ENCODE results near the gene VCL. TPM values are rescaled to one million over a fixed set of nuclear protein-coding genes. Genes with fewer than 3 reads are reported as not detected.

Gene VCL
- total and polyA plus RNA-seq, 2 of the 8 experiments (the other 6 are each of a cell fraction or from before 2014, with no cell fraction given), result 119 to 377 TPM

DNA sequence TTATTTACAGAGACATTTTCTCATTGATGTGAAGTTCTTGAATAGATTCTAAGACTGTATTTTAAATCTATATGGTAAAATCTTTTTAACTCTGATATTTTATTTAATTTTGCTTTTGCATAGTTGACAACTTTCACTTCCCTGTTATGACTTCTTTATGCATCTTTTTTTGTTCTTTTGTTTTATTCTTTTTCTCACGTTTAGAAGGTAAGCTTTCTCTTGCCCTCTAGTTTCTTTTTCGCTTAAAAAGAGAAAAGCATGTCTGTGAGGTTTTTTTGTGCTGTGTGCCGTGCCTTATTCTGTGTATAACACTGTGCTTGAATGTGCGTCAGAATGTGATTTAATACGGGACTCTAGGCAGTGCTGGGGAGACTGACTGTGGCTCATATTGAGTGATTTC is 78.0 kb downstream of the VCL start:
- H3K4me1 ChIP-seq (replicated peaks in 1 of 4; ENCODE audit: control insufficient read depth in 3 of 4, insufficient read depth in 4 of 4, low read length in 3 of 4), result peaks cover 0 to 15% (median 4%) of the 10 kb centered on the region in 4 experiments; a peak in 3 of 7 replicates
- H3K14ac ChIP-seq (ENCODE audit: insufficient read length), result no peak overlapping the region
- peaks cover 0 to 50% (median 19%) of the 10 kb centered on the region in 4 experiments for H3K36me3 ChIP-seq (ENCODE audit: control insufficient read depth in 2 of 4, insufficient read depth in 4 of 4, low read length in 3 of 4)
- no peak overlapping the region for H2BK15ac ChIP-seq (ENCODE audit: low read length)
- no peaks in the 10 kb centered on the region for H3K27me3 ChIP-seq (replicated peaks in 1 of 4; ENCODE audit: control insufficient read depth in 3 of 4, extremely low read depth in 1 of 4, insufficient read depth in 3 of 4, low read length in 3 of 4)
- no peak overlapping the region for H2BK20ac ChIP-seq (ENCODE audit: low read length)
- no peak overlapping the region for H2BK5ac ChIP-seq (ENCODE audit: low read depth, low read length)
- H3K4ac ChIP-seq (replicated peaks; ENCODE audit: insufficient read length, low read depth, low read length), result no peak overlapping the region
- FAIRE-seq, result no peak
- H3K23me2 ChIP-seq (ENCODE audit: low read depth, low read length), result no peaks in the 10 kb centered on the region
- no peak overlapping the region for H4K8ac ChIP-seq (ENCODE audit: extremely low read depth, insufficient read depth, low read length)
- H3K4me3 ChIP-seq (ENCODE audit: extremely low read depth in 1 of 4, insufficient read depth in 2 of 4, low read depth in 3 of 4, low read length in 4 of 4), result no peak overlapping the region
- H2AFZ ChIP-seq (ENCODE audit: low read length), result no peak overlapping the region
- no peak overlapping the region for H3K56ac ChIP-seq (replicated peaks; ENCODE audit: insufficient read length, low read depth, low read length)
- no peak overlapping the region for H2AK5ac ChIP-seq (ENCODE audit: low read depth, low read length)
- DNase-seq (ENCODE audit: low read depth in 1 of 2, low spot score in 2 of 2), result no peak
- no peak overlapping the region for H3K23ac ChIP-seq (ENCODE audit: insufficient read length)
- no peaks in the 10 kb centered on the region for H4K20me1 ChIP-seq (replicated peaks in 1 of 2; ENCODE audit: control insufficient read depth in 1 of 2, insufficient read depth in 2 of 2, low read length in 2 of 2)
- H3K79me1 ChIP-seq (ENCODE audit: low read depth, low read length), result no peaks in the 10 kb centered on the region; the same call in 1 of the 2 replicates
- H3K79me2 ChIP-seq (ENCODE audit: control insufficient read depth in 1 of 2, insufficient read depth in 2 of 2, low read length in 2 of 2), result peaks cover 0 to 27% of the 10 kb centered on the region in 2 experiments; a peak in 2 of 4 replicates
- POLR2A ChIA-PET (ENCODE audit: partially characterized antibody), result interaction anchor here (1.2 to 1.5 kb wide), 3 partner anchors 50 to 144 kb away, joined by 3 to 6 read pairs (median 3); no protein-coding TSS in a partner anchor
- H3K9me3 ChIP-seq (ENCODE audit: insufficient read depth in 2 of 2, low read depth in 1 of 2, low read length in 1 of 2), result no peaks in the 10 kb centered on the region
- no peak overlapping the region for H4K91ac ChIP-seq (replicated peaks; ENCODE audit: insufficient read length, low read length)
- no peak overlapping the region for H3K18ac ChIP-seq (ENCODE audit: extremely low read depth, low read length)
- 86% methylated on average over 5 of the region's 5 CpGs; no CpG with 5 or more reads in 1 of the 2 experiments for WGBS, 2 experiments (ENCODE audit: extremely low coverage in 1 of 2, insufficient coverage in 1 of 2, insufficient read length in 1 of 2, insufficient replicate concordance in 2 of 2, low coverage in 1 of 2, low lambda C conversion rate in 2 of 2, missing lambda C conversion rate in 1 of 2)
- H4K5ac ChIP-seq (ENCODE audit: insufficient read length, low read depth, low read length), result no peak overlapping the region
- CTCF ChIA-PET (ENCODE audit: partially characterized antibody), result interaction anchor here (0.7 to 2.3 kb wide), 13 partner anchors 20 to 242 kb away, joined by 3 to 10 read pairs (median 3); no protein-coding TSS in a partner anchor
- no peak overlapping the region for H3K4me2 ChIP-seq (ENCODE audit: insufficient read depth in 1 of 2, low read depth in 2 of 2, low read length in 2 of 2)
- H2BK12ac ChIP-seq (ENCODE audit: low read depth, low read length), result no peak overlapping the region
- H2BK120ac ChIP-seq (replicated peaks; ENCODE audit: low read depth, low read length), result no peak overlapping the region
- no peak overlapping the region for H3K27ac ChIP-seq (ENCODE audit: low read depth, low read length)
- H3K9ac ChIP-seq (replicated peaks in 1 of 4; ENCODE audit: extremely low read depth in 1 of 4, low read depth in 3 of 4, low read length in 3 of 4), result no peak overlapping the region
- TF ChIP-seq CEBPB (IDR thresholded peaks at IDR 0.05; ENCODE audit: low read depth, low read length) (no peak), CTBP2 (IDR thresholded peaks at IDR 0.05; ENCODE audit: borderline replicate concordance, insufficient read depth, insufficient read length, low read length) (no peak), CHD1 (IDR thresholded peaks at IDR 0.05; ENCODE audit: low read depth, low read length) (no peak), GABPA (IDR thresholded peaks at IDR 0.05; ENCODE audit: borderline replicate concordance, insufficient read depth, low read length) (no peak), TAF7 (optimal IDR thresholded peaks at IDR 0.05; ENCODE audit: borderline replicate concordance, low read depth, low read length) (no peak), SP2 (IDR thresholded peaks at IDR 0.05; ENCODE audit: low read length) (no peak), EZH2 (IDR thresholded peaks at IDR 0.05; ENCODE audit: low read depth, low read length, severe bottlenecking) (no peak), TAF1 (IDR thresholded peaks at IDR 0.05; ENCODE audit: low read depth, low read length) (no peak), TCF12 (IDR thresholded peaks at IDR 0.05; ENCODE audit: low read depth, low read length) (no peak), BACH1 (IDR thresholded peaks at IDR 0.05; ENCODE audit: low read length) (no peak), KDM4A (IDR thresholded peaks at IDR 0.05; ENCODE audit: low read depth, low read length, severe bottlenecking) (no peak)
- TF ChIP-seq, protein P1, sequence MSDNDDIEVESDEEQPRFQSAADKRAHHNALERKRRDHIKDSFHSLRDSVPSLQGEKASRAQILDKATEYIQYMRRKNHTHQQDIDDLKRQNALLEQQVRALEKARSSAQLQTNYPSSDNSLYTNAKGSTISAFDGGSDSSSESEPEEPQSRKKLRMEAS (IDR thresholded peaks at IDR 0.05), result no peak
- TF ChIP-seq, protein P2, sequence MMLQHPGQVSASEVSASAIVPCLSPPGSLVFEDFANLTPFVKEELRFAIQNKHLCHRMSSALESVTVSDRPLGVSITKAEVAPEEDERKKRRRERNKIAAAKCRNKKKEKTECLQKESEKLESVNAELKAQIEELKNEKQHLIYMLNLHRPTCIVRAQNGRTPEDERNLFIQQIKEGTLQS (IDR thresholded peaks at IDR 0.05; ENCODE audit: insufficient read depth, low read depth, low read length), result no peak

All from H1 (cell line).